DND-41 (cell line): ENCODE measurements around the gene CCDC167.

Source experiments
- ATAC-seq: fragments of 200-7000 bp; cut with Tn5 transposase; 3 replicates; pipeline ENCODE4 v1.9.1; 2021; ENCODE audit warnings: low read depth; ENCODE audit not compliant: insufficient read depth
- DNase-seq: peaks from one replicate; pipeline ENCODE4 v3.0.0-alpha.2; 2020
- H2AFZ ChIP-seq: 2 replicates; pipeline ENCODE4 v1.6.0; 2012; ENCODE audit warnings: low read depth, low read length
- H3K27ac ChIP-seq: 2 replicates; pipeline ENCODE4 v1.5.1; 2012; ENCODE audit warnings: low read length, inconsistent platforms
- H3K27me3 ChIP-seq: fragments of 200-600 bp; sonication (generic); 2 replicates; pipeline ENCODE4 v1.6.0; 2012; ENCODE audit warnings: low read length, mild to moderate bottlenecking, inconsistent platforms; ENCODE audit not compliant: insufficient read depth, poor library complexity
- H3K36me3 ChIP-seq: 2 replicates; pipeline ENCODE4 v1.5.1; 2012; ENCODE audit warnings: low read length, inconsistent platforms; ENCODE audit not compliant: insufficient read depth
- H3K4me1 ChIP-seq: 2 replicates; pipeline ENCODE4 v1.5.1; 2012; ENCODE audit warnings: mild to moderate bottlenecking, low read length; ENCODE audit not compliant: insufficient read depth
- H3K4me2 ChIP-seq: 2 replicates; pipeline ENCODE4 v1.6.0; 2012; ENCODE audit warnings: mild to moderate bottlenecking, moderate library complexity, low read length, inconsistent platforms; ENCODE audit not compliant: insufficient read depth
- H3K4me3 ChIP-seq, 2 experiments: fragments of 200-600 bp in 1 of 2; shearing (Covaris generic) in 1 of 2; 2 replicates each; pipeline ENCODE4 v1.5.1; 2012 to 2016; ENCODE audit warnings: inconsistent platforms in 2 of 2, low read length in 2 of 2, mild to moderate bottlenecking in 2 of 2, low read depth in 1 of 2, moderate library complexity in 1 of 2
- H3K79me2 ChIP-seq: 2 replicates; pipeline ENCODE4 v1.6.0; 2012; ENCODE audit warnings: low read length, inconsistent platforms; ENCODE audit not compliant: insufficient read depth
- H3K9ac ChIP-seq: 2 replicates; pipeline ENCODE4 v1.6.0; 2012; ENCODE audit warnings: low read depth, mild to moderate bottlenecking, inconsistent platforms, low read length, moderate library complexity
- H3K9me3 ChIP-seq: 2 replicates; pipeline ENCODE4 v1.5.1; 2012; ENCODE audit warnings: low read length, moderate library complexity, mild to moderate bottlenecking, inconsistent platforms; ENCODE audit not compliant: insufficient read depth, severe bottlenecking
- H4K20me1 ChIP-seq: 2 replicates; pipeline ENCODE4 v1.6.0; 2012; ENCODE audit warnings: low read length; ENCODE audit not compliant: insufficient read depth
- EZH2 ChIP-seq: IDR thresholded peaks from 3 replicates; pipeline ENCODE4 v1.6.1; 2012; ENCODE audit warnings: borderline replicate concordance, low read depth, mild to moderate bottlenecking, moderate library complexity, low read length, inconsistent platforms; ENCODE audit not compliant: severe bottlenecking
- TF ChIP-seq, protein P1 (sequence below): IDR thresholded peaks from 2 replicates; pipeline ENCODE4 v1.5.1; 2012; ENCODE audit warnings: borderline replicate concordance, low read length, moderate library complexity, mild to moderate bottlenecking; ENCODE audit not compliant: poor library complexity, severe bottlenecking; ENCODE audit errors: extremely low read depth

CCDC167 gene

DNA sequence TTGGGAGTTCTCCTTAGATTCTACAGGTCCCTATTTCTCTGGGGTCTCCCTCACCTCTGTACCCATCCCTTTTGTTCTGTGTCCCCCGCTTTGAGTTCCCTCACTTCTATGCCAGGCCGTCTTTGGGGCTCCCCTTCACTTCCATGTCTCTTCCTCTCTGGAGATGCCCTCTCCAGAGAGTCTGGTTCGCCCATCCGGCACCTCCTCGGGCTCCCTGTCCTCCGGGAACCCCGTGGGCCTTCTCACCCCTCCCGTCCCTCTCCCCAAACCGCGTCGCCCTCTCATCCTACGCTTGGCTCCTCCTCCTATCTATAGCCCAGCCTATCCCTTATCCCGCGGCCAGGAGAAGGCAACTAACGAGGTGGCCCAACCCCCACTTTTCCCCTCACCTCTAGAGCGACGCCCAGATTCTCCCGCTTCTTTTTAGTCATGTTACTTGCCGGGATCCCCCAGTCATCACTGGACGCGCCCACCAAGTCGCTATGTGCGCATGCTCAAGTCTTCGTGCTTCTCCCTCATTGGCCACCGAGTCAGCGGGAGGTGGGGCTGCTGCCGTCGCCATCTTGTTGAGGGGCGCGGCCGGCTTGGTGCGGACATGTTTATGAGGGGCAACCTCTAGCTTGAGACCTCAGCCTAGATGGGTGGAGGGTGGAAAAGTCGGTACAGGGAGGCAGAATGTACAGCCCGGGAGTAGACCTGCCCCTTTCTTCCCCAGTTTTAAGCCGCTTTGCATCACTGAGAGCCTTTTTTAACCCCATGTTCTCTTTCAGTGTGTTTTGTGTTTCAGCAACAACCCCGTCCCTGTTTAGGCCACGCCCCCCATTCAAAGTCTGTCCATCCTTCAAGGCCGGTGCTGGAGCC is at the start of gene CCDC167:
CCDC167 (minus strand) TSS at position 461 of the 861 bp plus-strand sequence; CDS start at position 431, 30 bp downstream.
- peak within 1 kb of the TSS; percentile 71 for H3K9ac ChIP-seq
- peak within 1 kb of the TSS; percentile 65 for H3K4me2 ChIP-seq
- ATAC-seq, result peak; percentile 92
- TF ChIP-seq, protein P1, sequence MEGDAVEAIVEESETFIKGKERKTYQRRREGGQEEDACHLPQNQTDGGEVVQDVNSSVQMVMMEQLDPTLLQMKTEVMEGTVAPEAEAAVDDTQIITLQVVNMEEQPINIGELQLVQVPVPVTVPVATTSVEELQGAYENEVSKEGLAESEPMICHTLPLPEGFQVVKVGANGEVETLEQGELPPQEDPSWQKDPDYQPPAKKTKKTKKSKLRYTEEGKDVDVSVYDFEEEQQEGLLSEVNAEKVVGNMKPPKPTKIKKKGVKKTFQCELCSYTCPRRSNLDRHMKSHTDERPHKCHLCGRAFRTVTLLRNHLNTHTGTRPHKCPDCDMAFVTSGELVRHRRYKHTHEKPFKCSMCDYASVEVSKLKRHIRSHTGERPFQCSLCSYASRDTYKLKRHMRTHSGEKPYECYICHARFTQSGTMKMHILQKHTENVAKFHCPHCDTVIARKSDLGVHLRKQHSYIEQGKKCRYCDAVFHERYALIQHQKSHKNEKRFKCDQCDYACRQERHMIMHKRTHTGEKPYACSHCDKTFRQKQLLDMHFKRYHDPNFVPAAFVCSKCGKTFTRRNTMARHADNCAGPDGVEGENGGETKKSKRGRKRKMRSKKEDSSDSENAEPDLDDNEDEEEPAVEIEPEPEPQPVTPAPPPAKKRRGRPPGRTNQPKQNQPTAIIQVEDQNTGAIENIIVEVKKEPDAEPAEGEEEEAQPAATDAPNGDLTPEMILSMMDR, result no peak
- TF ChIP-seq EZH2, result no peak
- H3K79me2 ChIP-seq, result peaks cover 43% of the 10 kb centered on the region
- H3K9me3 ChIP-seq, result no peaks in the 10 kb centered on the region
- H4K20me1 ChIP-seq, result no peaks in the 10 kb centered on the region
- H3K4me1 ChIP-seq, result peaks cover 48% of the 10 kb centered on the region
- H3K27me3 ChIP-seq, result no peaks in the 10 kb centered on the region
- H3K27ac ChIP-seq, result peak within 1 kb of the TSS; percentile 84
- H3K36me3 ChIP-seq, result 0 out of 2 replicates have a peak, but pooled peaks cover 4% of the 10 kb centered on the region
- H3K4me3 ChIP-seq, result peak within 1 kb of the TSS; percentile 37 to 65
- peak; percentile 99 for DNase-seq
- peak within 1 kb of the TSS; percentile 91 for H2AFZ ChIP-seq

DNA sequence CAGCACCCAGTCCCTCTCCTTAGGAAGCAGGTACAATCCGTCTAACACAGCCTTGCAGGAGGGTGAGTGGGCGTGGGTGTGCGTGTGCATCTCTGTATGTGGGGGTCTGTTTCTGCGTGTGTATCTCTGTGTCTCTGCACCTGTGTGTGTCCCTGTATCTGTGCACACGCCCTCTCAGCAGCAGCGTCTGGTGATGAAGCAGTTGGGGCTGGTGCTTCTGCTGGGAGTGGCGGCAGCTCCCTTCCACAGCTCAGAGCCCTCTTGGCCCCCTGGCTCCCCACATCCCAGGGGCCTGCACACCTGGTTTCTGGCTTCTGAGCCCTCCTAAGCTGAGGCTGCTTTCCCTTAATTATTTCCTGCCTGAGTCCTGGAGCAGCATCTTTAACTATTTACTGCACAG is 49.5 kb upstream of the CCDC167 start:
- Histone ChIP-seq H3K9ac (no peak overlapping the region), H3K79me2 (no peaks in the 10 kb centered on the region), H3K4me2 (no peak overlapping the region), H3K36me3 (no peaks in the 10 kb centered on the region), H3K4me1 (no peaks in the 10 kb centered on the region), H2AFZ (no peak overlapping the region), H3K27ac (no peak overlapping the region), H3K4me3 (no peak overlapping the region), H3K9me3 (no peaks in the 10 kb centered on the region), H3K27me3 (peaks cover 7% of the 10 kb centered on the region), H4K20me1 (0 out of 2 replicates have a peak, but pooled peaks cover 2% of the 10 kb centered on the region)
- DNase-seq (no peak), ATAC-seq (no peak)
- no peak for TF ChIP-seq EZH2
- TF ChIP-seq, protein P1, result no peak

DNA sequence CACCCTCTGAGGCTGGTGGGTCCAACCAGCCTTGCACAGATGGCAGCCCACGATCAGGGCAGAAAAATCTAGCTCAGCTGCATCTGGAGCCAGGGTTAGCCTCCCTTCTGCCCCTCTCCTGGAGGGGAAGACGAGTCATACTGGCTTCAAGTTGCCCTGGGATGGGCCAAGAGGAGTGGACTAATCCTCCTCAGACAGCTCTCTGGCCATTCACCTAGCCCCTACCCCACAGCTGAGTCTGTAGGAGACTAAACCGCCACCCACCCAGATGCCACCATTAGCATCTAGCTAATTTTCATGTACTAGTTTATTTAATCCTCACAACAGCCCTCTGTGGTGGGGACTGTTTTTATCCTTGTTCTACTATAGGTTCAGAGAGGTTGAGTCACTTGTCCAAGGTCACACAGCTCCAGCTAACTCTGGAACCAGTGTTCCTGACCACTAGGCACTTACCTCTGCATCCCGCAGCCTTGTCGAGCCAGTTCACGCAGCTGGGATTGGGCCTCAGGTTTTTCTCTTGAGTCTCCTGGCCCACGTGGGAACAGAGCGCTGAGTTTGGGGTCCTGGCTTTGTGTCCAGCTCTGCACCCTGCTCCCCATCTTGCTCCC is 48.5 kb upstream of the CCDC167 start:
- Histone ChIP-seq H3K36me3 (no peaks in the 10 kb centered on the region), H3K79me2 (no peaks in the 10 kb centered on the region), H3K27ac (no peak overlapping the region), H2AFZ (no peak overlapping the region), H3K9me3 (no peaks in the 10 kb centered on the region), H3K4me2 (no peak overlapping the region), H4K20me1 (0 out of 2 replicates have a peak, but pooled peaks cover 2% of the 10 kb centered on the region), H3K4me1 (no peaks in the 10 kb centered on the region), H3K9ac (no peak overlapping the region), H3K4me3 (no peak overlapping the region), H3K27me3 (peaks cover 3% of the 10 kb centered on the region)
- no peak for TF ChIP-seq EZH2
- TF ChIP-seq, protein P1, result no peak
- ATAC-seq, result no peak
- DNase-seq, result no peak
